ENCODE measurements around the gene PDK1.

The PDK1 gene

GRCh38 chr2:172642301-172643020 is 86.6 kb downstream of the PDK1 start:
- DNase-seq (ENCODE audit: low spot score), result no peak

- DNase-seq (ENCODE audit: low spot score), result no peak
Observed at GRCh38 chr2:172643142-172643541, 87.3 kb downstream of the PDK1 start.

GRCh38 chr2:172647439-172647838 is 91.5 kb downstream of the PDK1 start:
- no peak for DNase-seq (ENCODE audit: low spot score)

- no peak for DNase-seq (ENCODE audit: low spot score)
Observed at GRCh38 chr2:172655091-172655837, 99.4 kb downstream of the PDK1 start.

- no peak for DNase-seq (ENCODE audit: low spot score)
Observed at GRCh38 chr2:172655838-172656573, 100.1 kb downstream of the PDK1 start.

All from cerebellar cortex (tissue), 1 donor.